ENCODE results near the gene ZFP82.

The ZFP82 gene

DNA sequence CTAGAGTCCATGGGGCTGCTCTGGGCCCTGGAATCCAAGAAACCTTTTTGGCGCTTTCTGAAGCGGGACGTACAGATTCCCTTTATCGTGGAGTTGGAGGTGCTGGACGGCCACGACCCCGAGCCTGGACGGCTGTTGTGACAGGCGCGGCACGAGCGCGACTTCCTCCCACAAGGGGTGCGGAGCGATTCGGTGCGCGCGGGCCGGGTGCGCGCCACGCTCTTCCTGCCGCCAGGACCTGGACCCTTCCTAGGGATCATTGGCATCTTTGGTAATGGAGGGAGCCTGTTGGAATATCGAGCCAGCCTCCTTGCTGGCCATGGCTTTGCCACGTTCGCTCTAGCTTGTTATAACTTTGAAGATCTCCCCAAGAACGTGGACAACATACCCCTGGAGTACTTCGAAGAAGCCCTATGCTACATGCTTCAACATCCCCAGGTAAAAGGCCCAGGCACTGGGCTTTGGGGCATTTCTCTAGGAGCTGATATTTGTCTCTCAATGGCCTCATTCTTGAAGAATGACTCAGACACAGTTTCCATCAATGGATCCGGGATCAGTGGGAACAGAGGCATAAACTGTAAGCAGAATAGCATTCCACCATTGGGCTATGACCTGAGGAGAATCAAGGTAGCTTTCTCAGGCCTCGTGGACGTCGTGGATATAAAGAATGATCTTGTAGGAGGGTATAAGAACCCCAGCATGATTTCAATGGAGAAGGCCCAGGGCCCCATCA lies 3.5 kb upstream of the ZFP82 start:
- H3K4me3 ChIP-seq (ENCODE audit: low read length): peak overlapping the region; percentile 48
- DNase-seq (ENCODE audit: low read depth): no peak
- TF ChIP-seq, protein P1, sequence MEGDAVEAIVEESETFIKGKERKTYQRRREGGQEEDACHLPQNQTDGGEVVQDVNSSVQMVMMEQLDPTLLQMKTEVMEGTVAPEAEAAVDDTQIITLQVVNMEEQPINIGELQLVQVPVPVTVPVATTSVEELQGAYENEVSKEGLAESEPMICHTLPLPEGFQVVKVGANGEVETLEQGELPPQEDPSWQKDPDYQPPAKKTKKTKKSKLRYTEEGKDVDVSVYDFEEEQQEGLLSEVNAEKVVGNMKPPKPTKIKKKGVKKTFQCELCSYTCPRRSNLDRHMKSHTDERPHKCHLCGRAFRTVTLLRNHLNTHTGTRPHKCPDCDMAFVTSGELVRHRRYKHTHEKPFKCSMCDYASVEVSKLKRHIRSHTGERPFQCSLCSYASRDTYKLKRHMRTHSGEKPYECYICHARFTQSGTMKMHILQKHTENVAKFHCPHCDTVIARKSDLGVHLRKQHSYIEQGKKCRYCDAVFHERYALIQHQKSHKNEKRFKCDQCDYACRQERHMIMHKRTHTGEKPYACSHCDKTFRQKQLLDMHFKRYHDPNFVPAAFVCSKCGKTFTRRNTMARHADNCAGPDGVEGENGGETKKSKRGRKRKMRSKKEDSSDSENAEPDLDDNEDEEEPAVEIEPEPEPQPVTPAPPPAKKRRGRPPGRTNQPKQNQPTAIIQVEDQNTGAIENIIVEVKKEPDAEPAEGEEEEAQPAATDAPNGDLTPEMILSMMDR (conservative IDR thresholded peaks at IDR 0.05; ENCODE audit: low read depth, low read length): no peak

- TF ChIP-seq, protein P1 (conservative IDR thresholded peaks at IDR 0.05; ENCODE audit: low read depth, low read length): no peak
- DNase-seq (ENCODE audit: low read depth): peak; percentile 26
- H3K4me3 ChIP-seq (ENCODE audit: low read length): peak overlapping the region; percentile 48
Observed at GRCh38 chr19:36420961-36421748, 2.7 kb upstream of the ZFP82 start.

- DNase-seq (ENCODE audit: low read depth): no peak
- H3K4me3 ChIP-seq (ENCODE audit: low read length): peak overlapping the region; percentile 68
- TF ChIP-seq, protein P1 (conservative IDR thresholded peaks at IDR 0.05; ENCODE audit: low read depth, low read length): no peak
Observed at GRCh38 chr19:36417752-36418286, 625 bp downstream of the ZFP82 start.

- TF ChIP-seq, protein P1 (conservative IDR thresholded peaks at IDR 0.05; ENCODE audit: low read depth, low read length): no peak
- DNase-seq (ENCODE audit: low read depth): no peak
- no peak overlapping the region for H3K4me3 ChIP-seq (ENCODE audit: low read length)
Observed at GRCh38 chr19:36409841-36410240, 8.6 kb downstream of the ZFP82 start.

GRCh38 chr19:36408101-36408500 lies 10.3 kb downstream of the ZFP82 start:
- H3K4me3 ChIP-seq (ENCODE audit: low read length): no peak overlapping the region
- DNase-seq (ENCODE audit: low read depth): no peak
- TF ChIP-seq, protein P1 (conservative IDR thresholded peaks at IDR 0.05; ENCODE audit: low read depth, low read length): no peak

GRCh38 chr19:36404498-36404897 lies 13.9 kb downstream of the ZFP82 start:
- TF ChIP-seq, protein P1 (conservative IDR thresholded peaks at IDR 0.05; ENCODE audit: low read depth, low read length): no peak
- H3K4me3 ChIP-seq (ENCODE audit: low read length): no peak overlapping the region
- no peak for DNase-seq (ENCODE audit: low read depth)
